LNCaP clone FGC (cell line): ENCODE data around the gene TPGS2.

Source experiments
- DNase-seq: peaks from one replicate; pipeline ENCODE4 v3.0.0-alpha.2; 2011; ENCODE audit warnings: low read depth
- H3K4me3 ChIP-seq: 2 replicates; pipeline ENCODE4 v1.5.1; 2011; ENCODE audit warnings: mild to moderate bottlenecking, low read depth, low read length, control low read depth
- CTCF ChIP-seq: IDR thresholded peaks from 2 replicates; pipeline ENCODE4 v1.5.1; 2012; ENCODE audit warnings: mild to moderate bottlenecking; ENCODE audit not compliant: control insufficient read depth, insufficient read depth; ENCODE audit errors: extremely low read depth

Gene TPGS2

GRCh38 chr18:36814994-36815393 is 13.8 kb downstream of the TPGS2 start:
- no peak for DNase-seq
- TF ChIP-seq CTCF = no peak
- no peak overlapping the region for H3K4me3 ChIP-seq

DNA sequence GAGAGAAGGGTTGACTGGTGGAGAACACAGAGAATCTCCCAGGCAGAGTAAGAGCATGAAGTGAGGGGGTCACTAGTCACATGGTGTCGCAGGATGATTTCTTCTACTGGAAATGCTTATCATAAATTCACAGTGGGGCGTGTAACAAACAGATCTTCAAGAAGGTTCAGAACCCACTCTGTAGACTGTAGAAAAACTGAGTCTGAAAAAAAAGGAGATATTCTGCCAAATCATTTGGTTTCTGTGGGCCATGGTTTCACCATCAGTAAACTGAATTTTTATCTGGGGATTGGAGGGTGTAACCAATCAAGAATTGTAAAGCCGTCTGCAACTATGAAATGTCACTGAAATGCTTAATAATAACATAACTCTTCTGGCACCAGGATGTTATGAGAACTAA is 15.0 kb downstream of the TPGS2 start:
- TF ChIP-seq CTCF = no peak
- H3K4me3 ChIP-seq = no peak overlapping the region
- DNase-seq = no peak

GRCh38 chr18:36813101-36813775 is 15.6 kb downstream of the TPGS2 start:
- no peak for DNase-seq
- no peak for TF ChIP-seq CTCF
- no peak overlapping the region for H3K4me3 ChIP-seq

DNA sequence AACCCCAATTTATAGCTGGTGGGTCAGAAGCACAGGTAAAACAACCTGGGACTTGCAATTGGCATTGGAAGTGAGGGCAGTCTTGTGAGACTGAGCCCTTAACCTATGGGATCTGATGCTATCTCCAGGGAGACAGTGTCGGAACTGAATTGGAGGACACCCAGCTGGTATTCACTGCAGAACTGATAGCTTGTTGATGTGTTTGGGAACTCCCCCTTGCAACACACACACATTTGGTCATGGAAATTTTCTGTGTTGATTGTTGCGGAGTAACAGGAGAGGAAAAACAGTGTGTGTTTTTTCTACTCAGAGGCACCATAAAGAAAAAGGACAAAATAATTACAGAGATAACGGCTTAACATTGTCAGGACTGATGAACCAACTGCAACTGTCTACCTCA is 16.1 kb downstream of the TPGS2 start:
- no peak for TF ChIP-seq CTCF
- H3K4me3 ChIP-seq = no peak overlapping the region
- DNase-seq = no peak

- TF ChIP-seq CTCF = no peak
- no peak overlapping the region for H3K4me3 ChIP-seq
- no peak for DNase-seq
Observed at GRCh38 chr18:36811955-36812354, 16.8 kb downstream of the TPGS2 start.

- DNase-seq = no peak
- no peak for TF ChIP-seq CTCF
- H3K4me3 ChIP-seq = no peak overlapping the region
Observed at GRCh38 chr18:36811430-36811829, 17.4 kb downstream of the TPGS2 start.
